Psoas muscle (tissue), 8 donors: Measurements from ENCODE around the gene ERVMER34-1. TPM values are rescaled to one million over a fixed set of nuclear protein-coding genes. Genes with fewer than 3 reads are reported as not detected.

Experiments used
- ATAC-seq, 4 donors: fragments of 200-7000 bp; cut with Tn5 transposase; one replicate each; pipeline ENCODE4 v1.9.1; 2020; ENCODE audit warnings: moderate library complexity in 3 of 4, mild to moderate bottlenecking in 2 of 4
- DNase-seq, 2 donors: peaks; one replicate each; pipeline ENCODE4 v3.0.0-alpha.2; 2020
- H3K27ac ChIP-seq: fragments of 200-600 bp; one replicate; pipeline ENCODE4 v1.8.0; 2022
- H3K27me3 ChIP-seq, 3 donors: fragments of 200-600 bp in 1 of 3; one replicate each; pipeline versions ENCODE4 v1.6.1 to v1.8.0; 2013 to 2022; ENCODE audit warnings: low read length in 2 of 3, mild to moderate bottlenecking in 2 of 3, moderate library complexity in 1 of 3; ENCODE audit not compliant: insufficient read depth in 3 of 3
- H3K36me3 ChIP-seq, 2 donors: fragments of 200-600 bp in 1 of 2; one replicate each; pipeline versions ENCODE4 v1.6.1 to v1.8.0; 2013 to 2022; ENCODE audit warnings: low read depth in 1 of 2, mild to moderate bottlenecking in 1 of 2, moderate library complexity in 1 of 2; ENCODE audit not compliant: insufficient read depth in 1 of 2
- H3K4me1 ChIP-seq: fragments of 200-600 bp; one replicate; pipeline ENCODE4 v1.8.0; 2022
- H3K4me3 ChIP-seq: fragments of 200-600 bp; one replicate; pipeline ENCODE4 v1.8.0; 2022; ENCODE audit warnings: mild to moderate bottlenecking
- H3K9me3 ChIP-seq: fragments of 200-600 bp; one replicate; pipeline ENCODE4 v1.8.0; 2022
- CTCF ChIP-seq: fragments of 200-600 bp; IDR thresholded peaks from one replicate; pipeline ENCODE4 v1.8.0; 2022; ENCODE audit warnings: antibody characterized with exemption
- WGBS, 3 donors: extraction: QIAGEN DNeasy Blood & Tissue Kit; methylation state at CpG; one replicate each; pipeline versions ENCODE4 v1.1.6 to v1.1.7; 2013; 5-methylcytosine and 5-hydroxymethylcytosine counted together
- intact Hi-C, 2 donors: fragments of 100-400 bp; cut with DNase I; formaldehyde crosslinking; loops; one replicate each; pipeline versions ENCODE4 v1.11.0 to v1.14.2; 2022
- long read RNA-seq, 2 donors: library from polyadenylated mRNA; unstranded; transcript quantifications; one replicate each; pipeline ENCODE4 v2.0.0, GENCODE V29; 2021
- polyA plus RNA-seq, 3 donors: library from polyadenylated mRNA; stranded (reverse); fragments of 200-250 nt; gene quantifications; one replicate each; pipeline ENCODE4 v1.2.3, GENCODE V29; 2013
- total RNA-seq, 4 donors: library from RNA; stranded (reverse); fragmentation: NEBNext Ultra II Directional in 2 of 4; extraction: Animal tissue kit (Norgen Biotek cat#: 25700) in 2 of 4; gene quantifications; one replicate each; pipeline versions ENCODE4 v1.2.1 to v1.2.4, GENCODE V29; 2021 to 2023
- donor health status: healthy with polysubstance abuse.
- donor health status: DM: no; HTN: no; CAD: no; lungs with moderate emphysema.
- donor health status: Bipolar disorder and iron deficiency.
- donor health status: healthy.
- donor health status: DM: yes; HTN: yes; CAD: no.
- donor health status: DM: no; HTN: no; CAD: no.
- donor health status: DM: no; HTN: no; CAD: no.
- donor health status: DM: yes; HTN: yes; CAD: no.

The ERVMER34-1 gene
- not detected for total RNA-seq
- under 1 TPM in 1 of 3 donors, not detected in 2; 0.03 TPM for polyA plus RNA-seq
- long read RNA-seq, donor 1, result 0 reads
- long read RNA-seq, donor 2, result 0 reads

GRCh38 chr4:52750819-52751486, at the start of gene ERVMER34-1:
Gene ERVMER34-1, minus strand, starts transcription at chr4:52751425. Its CDS starts 5,905 bp downstream, at chr4:52745520.
- 2% methylated on average over 60 to 61 of the region's 61 CpGs for WGBS, 3 donors
- no peak for TF ChIP-seq CTCF

GRCh38 chr4:52799813-52800212, 48.6 kb upstream of the ERVMER34-1 start:
- intact Hi-C loops, result no loop called here
- no peak for DNase-seq
- WGBS, 3 donors, result 87 to 92% (median 88%) methylated on average over 2 of the region's 2 CpGs
- Histone ChIP-seq H3K27ac (no peak overlapping the region), H3K9me3 (no peaks in the 10 kb centered on the region), H3K4me3 (no peak overlapping the region), H3K36me3 (no peaks in the 10 kb centered on the region), H3K27me3 (no peaks in the 10 kb centered on the region), H3K4me1 (no peaks in the 10 kb centered on the region)
- peak in 2 of 4 donors; percentile 42 to 67 for ATAC-seq
- peak; percentile 13 for TF ChIP-seq CTCF

More at GRCh38 chr4:52750819-52751486, at the start of gene ERVMER34-1:
- peak within 1 kb of the TSS; percentile 72 for H3K4me3 ChIP-seq
- peak; percentile 56 to 77 (median 56) for ATAC-seq
- H3K27me3 ChIP-seq, result peaks cover 0 to 32% (median 3%) of the 10 kb centered on the region in 3 donors
- no peaks in the 10 kb centered on the region for H3K36me3 ChIP-seq
- intact Hi-C loops, result no loop called here
- peaks cover 8% of the 10 kb centered on the region for H3K4me1 ChIP-seq
- H3K27ac ChIP-seq, result no peak within 1 kb of the TSS
- DNase-seq, result peak; percentile 30 to 56
- H3K9me3 ChIP-seq, result no peaks in the 10 kb centered on the region

GRCh38 chr4:52795533-52795932, 44.3 kb upstream of the ERVMER34-1 start:
- intact Hi-C loops, result no loop called here
- TF ChIP-seq CTCF, result no peak
- Histone ChIP-seq H3K9me3 (no peaks in the 10 kb centered on the region), H3K4me1 (no peaks in the 10 kb centered on the region), H3K27me3 (no peaks in the 10 kb centered on the region), H3K27ac (no peak overlapping the region), H3K4me3 (no peak overlapping the region), H3K36me3 (no peaks in the 10 kb centered on the region)
- no peak for DNase-seq
- ATAC-seq, result no peak

- Histone ChIP-seq H3K36me3 (no peaks in the 10 kb centered on the region), H3K27ac (no peak overlapping the region), H3K4me3 (no peak overlapping the region), H3K27me3 (no peaks in the 10 kb centered on the region), H3K4me1 (no peaks in the 10 kb centered on the region), H3K9me3 (no peaks in the 10 kb centered on the region)
- TF ChIP-seq CTCF, result no peak
- intact Hi-C loops, result no loop called here
- whole genome bisulfite sequencing, 3 donors, result 90 to 98% (median 96%) methylated on average over 5 of the region's 5 CpGs
- no peak for ATAC-seq
- DNase-seq, result no peak
Observed at GRCh38 chr4:52791936-52792335, 40.7 kb upstream of the ERVMER34-1 start.

GRCh38 chr4:52789774-52790173, 38.5 kb upstream of the ERVMER34-1 start:
- no peaks in the 10 kb centered on the region for H3K9me3 ChIP-seq
- no peaks in the 10 kb centered on the region for H3K4me1 ChIP-seq
- ATAC-seq (no peak), DNase-seq (no peak)
- H3K4me3 ChIP-seq, result no peak overlapping the region
- no peak overlapping the region for H3K27ac ChIP-seq
- no peaks in the 10 kb centered on the region for H3K27me3 ChIP-seq
- intact Hi-C loops, result no loop called here
- TF ChIP-seq CTCF, result no peak
- no peaks in the 10 kb centered on the region for H3K36me3 ChIP-seq
- 96 to 97% (median 96%) methylated on average over 6 of the region's 6 CpGs for WGBS, 3 donors
